Measurements from ENCODE around the gene ACTL9.

DNA sequence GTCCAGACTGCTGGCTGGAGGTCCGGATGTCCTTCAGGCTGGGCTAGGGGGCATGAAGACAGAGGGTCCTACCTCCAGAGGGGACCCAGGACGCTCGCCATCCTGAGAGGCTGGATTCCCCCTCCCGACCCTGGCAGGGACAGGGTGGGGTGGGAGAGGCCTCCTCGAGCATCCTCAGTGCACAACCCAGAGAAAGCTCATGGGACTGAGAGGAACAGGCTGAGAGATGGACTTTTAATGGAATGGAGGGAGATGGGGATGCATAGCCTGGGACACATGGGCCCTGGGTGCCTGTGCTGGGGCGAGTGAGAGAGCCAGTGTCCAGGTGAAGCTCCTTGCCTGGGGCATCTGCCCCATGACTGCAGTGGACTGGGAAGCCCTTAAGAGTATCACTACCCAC lies 3.1 kb downstream of the ACTL9 start:
- TF ChIP-seq, protein P1, sequence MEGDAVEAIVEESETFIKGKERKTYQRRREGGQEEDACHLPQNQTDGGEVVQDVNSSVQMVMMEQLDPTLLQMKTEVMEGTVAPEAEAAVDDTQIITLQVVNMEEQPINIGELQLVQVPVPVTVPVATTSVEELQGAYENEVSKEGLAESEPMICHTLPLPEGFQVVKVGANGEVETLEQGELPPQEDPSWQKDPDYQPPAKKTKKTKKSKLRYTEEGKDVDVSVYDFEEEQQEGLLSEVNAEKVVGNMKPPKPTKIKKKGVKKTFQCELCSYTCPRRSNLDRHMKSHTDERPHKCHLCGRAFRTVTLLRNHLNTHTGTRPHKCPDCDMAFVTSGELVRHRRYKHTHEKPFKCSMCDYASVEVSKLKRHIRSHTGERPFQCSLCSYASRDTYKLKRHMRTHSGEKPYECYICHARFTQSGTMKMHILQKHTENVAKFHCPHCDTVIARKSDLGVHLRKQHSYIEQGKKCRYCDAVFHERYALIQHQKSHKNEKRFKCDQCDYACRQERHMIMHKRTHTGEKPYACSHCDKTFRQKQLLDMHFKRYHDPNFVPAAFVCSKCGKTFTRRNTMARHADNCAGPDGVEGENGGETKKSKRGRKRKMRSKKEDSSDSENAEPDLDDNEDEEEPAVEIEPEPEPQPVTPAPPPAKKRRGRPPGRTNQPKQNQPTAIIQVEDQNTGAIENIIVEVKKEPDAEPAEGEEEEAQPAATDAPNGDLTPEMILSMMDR (IDR thresholded peaks at IDR 0.05) = no peak
- TF ChIP-seq POLR2AphosphoS5 (IDR thresholded peaks at IDR 0.05) = no peak
- no peak for TF ChIP-seq POLR2A (IDR thresholded peaks at IDR 0.05; ENCODE audit: low read depth)
- TF ChIP-seq EP300 (IDR thresholded peaks at IDR 0.05) = no peak
